ENCODE measurements around the gene INPPL1.
A peak's percentile ranks its signal among the peaks of the same experiment; 100 is the strongest.
"Not testable (repeated sequence)": the region's sequence is repeated elsewhere in the genome, so short reads cannot be mapped to it uniquely, and the experiment has no call there.

The INPPL1 gene

DNA sequence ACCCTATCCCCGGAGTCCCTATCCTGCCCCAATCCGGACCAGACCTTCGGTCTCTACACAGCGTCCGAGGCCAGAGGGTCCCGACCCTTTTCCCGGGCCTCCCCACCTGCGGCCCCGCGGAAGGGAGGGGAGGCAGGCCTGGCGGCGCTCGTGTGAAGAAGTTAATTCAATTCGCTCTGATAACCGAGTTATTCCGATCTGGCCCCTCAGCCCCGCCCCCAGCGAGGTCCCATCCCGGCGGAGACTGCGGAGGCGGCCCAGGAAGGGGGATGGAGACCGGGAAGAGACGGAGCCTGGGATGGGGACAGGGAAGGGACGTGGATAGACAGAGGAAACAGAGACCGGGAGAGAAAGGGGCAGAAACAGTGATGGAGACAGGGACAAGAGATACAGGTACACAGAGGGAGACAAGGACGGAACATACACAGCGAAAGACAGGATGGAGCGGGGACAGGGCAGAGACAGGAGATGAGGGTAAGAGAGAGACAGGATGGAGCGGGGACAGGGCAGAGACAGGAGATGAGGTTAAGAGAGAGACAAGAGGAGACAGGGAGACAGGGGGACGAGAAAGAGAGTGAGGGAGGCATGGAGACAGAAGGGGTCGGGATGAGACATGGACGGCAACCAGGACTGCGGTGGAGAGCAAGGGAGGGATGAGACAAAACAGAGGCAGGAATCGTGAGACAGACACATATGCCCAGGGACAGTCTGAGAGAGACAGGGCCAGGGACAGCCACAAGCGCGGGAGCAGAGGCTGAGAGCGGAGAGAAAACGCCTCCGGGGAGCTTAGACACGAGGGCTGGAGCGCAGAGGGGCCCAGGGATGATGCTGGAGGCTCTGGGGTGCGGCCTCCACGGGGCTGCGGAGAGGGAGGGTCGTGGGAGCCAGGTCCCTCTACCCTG, 20.0 kb downstream of the INPPL1 start:
- DNase-seq (ENCODE audit: low read depth): no peak

DNA sequence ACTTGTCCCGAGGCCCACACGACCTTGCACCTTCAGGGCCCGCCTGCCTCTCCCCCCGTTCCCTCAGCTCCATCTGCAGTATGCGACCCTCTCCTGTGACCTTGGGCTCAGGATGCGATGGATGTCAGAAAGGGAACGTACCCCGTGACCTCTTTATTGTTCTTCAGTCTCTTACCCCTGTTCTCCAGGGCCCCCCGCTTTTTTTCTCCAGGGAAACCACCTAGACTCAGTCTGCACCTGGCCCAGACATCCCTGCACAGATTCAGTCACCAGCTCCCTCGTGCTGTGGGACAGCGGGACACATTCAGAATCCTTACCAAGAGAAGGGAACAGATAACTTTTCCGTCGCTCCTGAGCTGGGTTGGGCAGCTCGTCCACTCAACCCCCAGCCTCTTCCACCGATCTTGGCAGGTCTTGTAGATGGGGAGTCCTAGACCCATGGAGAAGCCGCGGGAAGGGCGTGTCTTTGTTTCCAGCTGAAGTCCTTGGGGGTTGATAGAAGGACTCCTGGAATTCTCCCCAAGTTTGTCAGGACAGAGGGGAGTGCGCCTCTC, 20.8 kb downstream of the INPPL1 start:
- DNase-seq (ENCODE audit: low read depth): no peak

DNA sequence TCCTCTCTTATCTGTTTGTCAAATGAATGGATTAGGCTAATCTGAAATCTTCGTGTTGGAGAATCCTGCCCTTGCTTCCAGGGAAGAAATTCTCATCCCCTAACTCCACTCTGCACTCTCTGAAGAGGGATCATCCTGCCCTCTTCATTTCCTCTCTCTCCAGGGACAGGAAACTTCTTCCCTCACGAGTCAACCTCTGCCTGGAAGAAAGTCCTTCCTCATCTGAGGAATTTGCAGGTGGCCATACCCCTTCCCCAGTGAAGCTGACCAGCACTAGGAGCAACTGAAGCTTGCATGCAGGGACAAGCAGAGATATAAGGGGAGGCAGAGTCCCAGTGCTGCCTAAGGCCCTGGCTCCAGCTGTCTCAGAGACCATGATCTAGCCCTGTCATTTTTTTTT, 23.0 kb downstream of the INPPL1 start:
- no peak for DNase-seq (ENCODE audit: low read depth)

DNA sequence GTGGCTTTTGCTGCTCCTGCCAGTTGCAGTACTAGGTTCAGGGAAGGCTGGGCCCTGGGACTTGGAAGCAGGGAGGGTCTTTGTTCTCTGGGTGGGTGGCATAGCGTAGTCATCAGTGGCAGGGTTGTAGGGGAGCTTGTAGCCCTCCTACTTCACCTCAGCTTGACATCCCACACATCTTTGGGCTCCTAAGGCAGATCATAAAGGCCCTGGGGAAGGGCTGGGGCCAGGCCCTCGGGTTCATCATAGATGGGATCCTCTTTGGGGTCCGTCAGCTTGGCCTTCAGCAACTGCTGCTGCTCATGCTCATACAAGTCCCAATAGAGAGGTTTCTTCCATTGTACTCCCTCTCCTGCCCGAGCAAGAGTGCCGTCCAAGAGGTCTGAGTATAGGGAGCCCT, 25.4 kb downstream of the INPPL1 start:
- DNase-seq (ENCODE audit: low read depth): no peak

DNA sequence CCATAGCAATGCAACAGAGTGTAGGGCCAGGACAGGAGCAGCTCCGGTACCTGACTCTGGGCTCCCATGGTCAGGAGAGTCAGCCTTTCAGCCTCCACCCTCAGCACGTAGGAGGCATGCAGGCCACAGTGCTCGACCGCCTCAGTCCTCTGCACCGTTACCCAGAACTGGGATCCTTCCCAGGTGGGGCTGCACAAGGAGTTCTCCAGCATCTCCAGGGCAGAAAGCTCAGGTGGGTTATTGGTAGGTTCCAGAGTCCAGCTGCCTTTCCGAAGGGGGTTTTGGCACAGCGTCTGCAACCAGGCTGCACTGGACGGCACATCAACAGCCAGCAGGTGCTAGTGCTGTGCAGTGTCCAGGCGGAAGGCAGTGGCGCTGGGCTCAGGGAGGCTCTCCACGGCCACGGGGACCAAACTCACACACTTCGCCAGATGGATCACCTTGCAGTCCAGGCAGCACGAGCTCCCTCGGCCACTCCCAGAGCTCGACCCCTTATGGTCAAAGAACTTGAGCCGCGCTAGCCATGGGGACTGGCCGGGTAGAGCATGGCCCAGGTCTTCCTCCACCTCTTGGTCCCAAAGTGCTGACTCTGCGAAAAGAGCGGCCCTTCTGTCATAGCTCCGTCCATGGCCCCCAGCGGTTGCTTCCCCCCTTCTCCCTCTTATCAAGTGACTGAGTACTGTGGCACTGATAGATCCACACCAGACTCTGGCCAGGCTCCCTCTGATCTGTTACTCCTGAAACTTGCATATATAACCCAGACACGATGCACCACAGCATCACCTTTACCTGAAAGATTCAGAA, 26.3 kb downstream of the INPPL1 start:
- DNase-seq (ENCODE audit: low read depth): no peak

DNA sequence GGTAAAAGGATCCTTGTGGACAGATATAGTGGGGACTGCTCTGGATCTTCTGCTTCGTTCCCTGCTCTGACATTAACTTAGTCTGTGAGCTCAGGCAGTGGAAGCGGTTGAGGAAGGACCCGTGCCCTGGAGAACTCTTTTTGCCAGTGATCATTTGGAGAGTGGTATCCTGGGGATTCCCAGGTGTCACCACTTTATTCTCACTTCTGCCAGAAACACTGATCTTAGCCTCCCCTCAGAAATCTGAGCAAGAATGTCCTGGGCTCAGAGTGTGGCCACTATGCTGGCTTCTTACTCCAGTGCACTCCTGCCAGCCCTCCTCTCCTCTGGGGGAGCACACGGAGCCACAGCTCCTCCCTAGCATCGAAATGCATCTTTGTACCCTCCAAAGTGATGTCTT, 27.0 kb downstream of the INPPL1 start:
- no peak for DNase-seq (ENCODE audit: low read depth)

DNA sequence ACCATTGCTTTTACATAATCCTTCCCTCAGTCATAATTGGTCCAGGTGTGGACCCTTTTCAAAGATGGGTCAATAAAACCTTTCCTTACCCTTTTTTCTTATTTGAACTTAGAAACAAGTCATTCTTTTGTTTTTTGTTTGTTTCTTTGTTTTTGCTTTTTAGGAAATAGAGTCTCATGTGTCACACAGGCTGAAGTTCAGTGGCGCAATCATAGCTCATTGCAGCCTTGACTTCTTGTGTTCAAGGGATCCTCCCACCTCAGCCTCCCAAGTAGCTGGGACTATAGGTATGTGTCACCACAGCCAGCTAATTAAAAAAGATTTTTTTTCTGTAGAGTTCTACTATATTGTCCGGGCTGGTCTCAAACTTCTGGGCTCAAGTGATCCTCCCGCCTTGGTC, 28.8 kb downstream of the INPPL1 start:
- no peak for DNase-seq (ENCODE audit: low read depth)

DNA sequence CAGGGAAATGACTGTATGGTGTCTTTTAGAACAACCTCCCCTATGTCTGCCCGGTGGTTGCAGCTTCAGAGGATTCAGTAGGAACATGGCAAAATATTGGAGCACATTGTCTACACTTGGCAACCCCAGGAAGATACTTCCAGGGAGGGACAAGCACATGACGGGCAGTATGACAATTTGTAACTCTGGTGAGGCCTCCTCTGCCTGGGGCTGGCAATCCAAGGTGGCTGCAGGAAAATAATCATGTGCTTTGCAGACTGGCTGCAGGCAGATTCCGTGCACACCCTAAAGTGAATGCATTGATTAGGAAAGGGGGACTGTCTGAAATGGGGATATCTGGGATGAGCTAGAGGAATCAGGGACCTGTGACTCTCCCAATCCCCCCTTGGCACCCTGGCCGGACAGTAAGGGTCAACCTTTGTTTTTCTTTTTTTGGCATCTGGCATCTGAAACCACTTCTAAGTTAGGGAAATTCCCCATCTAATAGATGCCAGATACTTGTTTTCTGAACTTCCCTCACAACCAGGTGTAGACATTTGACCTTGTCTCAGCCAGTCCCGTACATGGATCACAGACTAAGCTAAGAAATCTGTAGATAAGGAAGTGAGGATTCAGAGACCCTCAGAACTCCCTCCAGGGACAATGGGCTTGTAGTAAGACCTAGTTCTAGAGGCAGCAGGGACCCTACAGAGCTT, 29.9 kb downstream of the INPPL1 start:
- DNase-seq (ENCODE audit: low read depth): no peak

DNA sequence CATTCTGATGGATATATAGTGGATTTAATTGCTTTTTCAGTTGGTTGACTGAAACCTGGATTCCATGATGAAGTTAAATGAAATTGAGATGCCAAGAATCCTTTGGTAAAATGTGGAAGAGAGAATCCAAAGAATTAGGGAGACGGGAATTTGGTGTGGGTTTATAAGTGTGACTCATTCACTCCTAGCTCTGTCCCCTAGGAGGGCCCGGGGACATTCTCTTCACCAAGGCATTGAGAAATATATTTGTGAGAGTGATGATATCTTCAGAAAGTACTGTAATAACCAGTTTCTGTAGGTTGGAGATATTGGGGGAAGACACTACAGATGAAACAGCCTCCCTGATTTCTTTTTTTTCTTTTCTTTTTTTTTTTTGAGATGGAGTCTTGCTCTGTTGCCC, 33.0 kb downstream of the INPPL1 start:
- DNase-seq (ENCODE audit: low read depth): no peak

- no peak for DNase-seq (ENCODE audit: low read depth)
These were observed 34.9 kb downstream of the INPPL1 start for GRCh38 chr11:72259490-72259889.

GRCh38 chr11:72260574-72260973, 36.0 kb downstream of the INPPL1 start:
- no peak for DNase-seq (ENCODE audit: low read depth)

GRCh38 chr11:72263361-72263760, 38.8 kb downstream of the INPPL1 start:
- no peak for DNase-seq (ENCODE audit: low read depth)

- no peak for DNase-seq (ENCODE audit: low read depth)
These were observed 41.4 kb downstream of the INPPL1 start for GRCh38 chr11:72265951-72266350.

- not testable (repeated sequence) for DNase-seq (ENCODE audit: low read depth)
These were observed 42.4 kb downstream of the INPPL1 start for GRCh38 chr11:72266960-72267359.

DNA sequence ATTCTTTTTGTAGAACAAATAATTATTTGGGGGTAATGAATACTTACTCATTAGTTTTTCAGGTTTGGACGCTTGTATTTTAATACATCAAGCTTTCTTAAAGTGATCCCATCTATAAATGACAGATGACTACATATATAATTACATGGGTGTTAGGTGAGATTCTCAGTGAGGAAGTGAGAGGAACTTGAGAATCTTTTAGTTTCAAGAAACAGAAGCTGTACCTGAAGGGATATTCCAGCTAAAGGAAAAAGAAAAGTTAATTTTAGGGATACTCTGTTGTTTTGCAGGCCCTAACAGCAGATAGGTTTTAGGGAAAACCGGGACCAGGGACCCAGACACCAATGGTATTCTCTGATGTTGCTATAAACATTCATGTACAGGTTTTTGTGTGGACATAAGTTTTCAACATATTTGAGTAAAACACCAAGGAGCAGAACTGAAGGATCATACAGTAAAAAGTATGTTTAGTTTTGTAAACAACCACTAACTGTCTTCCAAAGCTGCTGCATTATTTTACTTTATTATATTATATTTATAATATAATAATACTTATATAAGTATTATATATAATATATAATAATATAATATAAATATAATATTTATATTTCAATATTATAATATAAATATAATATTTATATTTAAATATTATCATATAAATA, 43.5 kb downstream of the INPPL1 start:
- no peak for DNase-seq (ENCODE audit: low read depth)

GRCh38 chr11:72271980-72272379, 47.4 kb downstream of the INPPL1 start:
- no peak for DNase-seq (ENCODE audit: low read depth)

- no peak for DNase-seq (ENCODE audit: low read depth)
These were observed 49.9 kb downstream of the INPPL1 start for GRCh38 chr11:72274435-72274834.

DNA sequence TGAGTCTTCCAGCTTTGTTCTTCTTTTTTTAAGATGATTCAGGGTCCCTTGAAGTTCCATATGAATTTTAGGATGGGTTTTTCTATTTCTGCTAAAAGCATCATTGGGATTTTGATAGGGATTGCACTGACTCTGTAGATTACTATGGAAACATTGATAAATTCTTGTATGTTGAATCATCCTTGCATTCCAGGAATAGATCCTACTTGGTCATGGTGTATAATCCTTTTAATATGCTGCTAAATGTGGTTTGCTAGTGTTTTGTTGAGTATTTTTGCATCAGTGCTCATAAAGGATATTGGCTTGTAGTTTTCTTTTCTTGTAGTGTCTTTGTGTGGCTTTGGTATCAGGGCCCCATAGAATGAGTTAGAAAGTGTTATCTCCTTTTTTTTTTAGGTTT, 54.3 kb downstream of the INPPL1 start:
- peak; percentile 68 for DNase-seq (ENCODE audit: low read depth)

- no peak for DNase-seq (ENCODE audit: low read depth)
These were observed 55.5 kb downstream of the INPPL1 start for GRCh38 chr11:72280037-72280436.

DNA sequence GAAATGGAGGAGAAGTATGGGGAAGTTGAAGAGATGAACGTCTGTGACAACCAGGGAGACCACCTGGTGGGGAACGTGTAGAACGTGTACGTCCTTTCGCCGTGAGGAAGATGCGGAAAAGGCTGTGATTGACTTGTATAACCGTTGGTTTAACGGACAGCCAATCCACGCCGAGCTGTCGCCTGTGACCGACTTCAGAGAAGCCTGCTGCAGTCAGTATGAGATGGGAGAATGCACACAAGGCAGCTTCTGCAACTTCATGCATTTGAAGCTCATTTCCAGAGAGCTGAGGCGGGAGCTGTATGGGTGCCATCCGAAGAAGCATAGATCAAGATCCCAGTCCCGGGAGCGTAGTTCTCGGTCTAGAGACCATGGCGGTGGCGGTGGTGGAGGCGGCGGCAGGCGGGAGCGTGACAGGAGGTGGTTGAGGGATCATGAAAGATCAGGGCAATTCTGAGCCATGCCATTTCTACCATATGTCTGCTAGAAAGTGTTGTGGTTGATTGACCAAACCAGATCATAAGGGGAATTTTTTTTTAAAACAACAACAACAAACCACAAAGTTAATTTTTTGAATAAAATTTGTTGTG, 56.3 kb downstream of the INPPL1 start:
- DNase-seq (ENCODE audit: low read depth): no peak

DNA sequence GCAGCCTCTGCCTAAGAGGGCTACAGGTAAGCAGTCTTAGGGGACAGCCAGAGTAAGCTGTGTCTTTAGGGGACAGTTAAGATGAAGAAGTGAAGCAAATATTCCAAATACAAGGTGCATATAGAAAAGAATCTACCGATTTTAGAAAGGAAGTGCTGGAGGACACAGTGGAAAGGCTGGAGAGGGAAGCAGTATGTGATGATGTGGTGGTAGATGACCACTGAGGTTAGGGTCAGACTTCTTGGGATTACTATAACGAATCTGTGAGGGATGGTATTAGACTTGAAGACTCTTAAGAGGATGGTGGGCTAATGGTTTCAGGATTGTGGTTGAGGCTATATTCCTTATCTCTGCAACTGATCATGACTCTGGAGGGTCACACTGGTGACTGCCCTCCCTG, 59.4 kb downstream of the INPPL1 start:
- DNase-seq (ENCODE audit: low read depth): no peak

Data from HS-5 (cell line).